Endothelial cell of umbilical vein (primary cell): ENCODE data around the gene ST6GALNAC4. TPM values are rescaled to one million over a fixed set of nuclear protein-coding genes. Genes with fewer than 3 reads are reported as not detected.

Experiments used
- BruUV-seq: library from RNA; stranded (reverse); fragments of 400-500 nt; replicated peaks from 2 replicates; lab custom pipeline; 2021; lab: Mats Ljungman, UMichigan
- CTCF ChIA-PET: fragments of 300-600, 350-600 bp; sonication (Branson Sonifier 250); formaldehyde crosslinking; loops from one replicate; lab custom pipeline; 2021; ENCODE audit warnings: antibody characterized with exemption, inconsistent platforms; lab: Charles Lee
- POLR2A ChIA-PET: fragments of 300-600, 350-600 bp; sonication (Branson Sonifier 250); formaldehyde crosslinking; loops from one replicate; lab custom pipeline; 2021; ENCODE audit warnings: antibody characterized with exemption, inconsistent platforms; lab: Charles Lee
- DNase-seq: peaks from one replicate; pipeline ENCODE4 v3.0.0-alpha.2; 2011; ENCODE audit warnings: low read depth, low spot score
- FAIRE-seq: peaks from 2 replicates; lab custom pipeline; 2011; peaks lifted over from hg19 to GRCh38; lab: Jason Lieb, UNC
- H2AFZ ChIP-seq: 2 replicates; pipeline ENCODE4 v1.6.0; 2012; ENCODE audit warnings: low read depth, low read length, control low read depth, inconsistent platforms
- H3K27ac ChIP-seq: 2 replicates; pipeline ENCODE4 v1.5.1; 2011; ENCODE audit warnings: low read depth, mild to moderate bottlenecking, control low read depth, low read length, moderate library complexity; ENCODE audit not compliant: insufficient read depth
- H3K27me3 ChIP-seq, 2 experiments: 2 replicates each; pipeline versions ENCODE4 v1.6.0 to v1.6.1; 2011; ENCODE audit warnings: low read length in 2 of 2, mixed read lengths in 1 of 2; ENCODE audit not compliant: control insufficient read depth in 2 of 2, insufficient read depth in 2 of 2
- H3K36me3 ChIP-seq, 2 experiments: 2 replicates in 1 of 2; 3 replicates in 1 of 2; pipeline ENCODE4 v1.5.1; 2011; ENCODE audit warnings: low read length in 2 of 2, mild to moderate bottlenecking in 1 of 2, moderate library complexity in 1 of 2; ENCODE audit not compliant: control insufficient read depth in 2 of 2, insufficient read depth in 2 of 2; ENCODE audit errors: extremely low read depth in 1 of 2
- H3K4me1 ChIP-seq: 3 replicates; pipeline ENCODE4 v1.5.1; 2011; ENCODE audit warnings: mild to moderate bottlenecking, low read length; ENCODE audit not compliant: control insufficient read depth, insufficient read depth; ENCODE audit errors: extremely low read depth
- H3K4me2 ChIP-seq: 2 replicates; pipeline ENCODE4 v1.6.1; 2011; ENCODE audit warnings: low read length, control low read depth, mixed read lengths; ENCODE audit not compliant: insufficient read depth
- H3K4me3 ChIP-seq, 3 experiments: fragments of 200-600 bp in 1 of 3; sonication (generic), shearing (Covaris generic) in 1 of 3; replicated peaks in 1 of 3; 2 replicates each; pipeline ENCODE4 v1.5.1; 2011 to 2016; ENCODE audit warnings: control low read depth in 3 of 3, low read length in 3 of 3, mild to moderate bottlenecking in 2 of 3, inconsistent platforms in 1 of 3, low read depth in 1 of 3, moderate library complexity in 1 of 3; ENCODE audit not compliant: insufficient read depth in 1 of 3
- H3K79me2 ChIP-seq: 2 replicates; pipeline ENCODE4 v1.6.0; 2012; ENCODE audit warnings: low read length, inconsistent platforms; ENCODE audit not compliant: control insufficient read depth, insufficient read depth
- H3K9ac ChIP-seq: replicated peaks from 2 replicates; pipeline ENCODE3; 2011; ENCODE audit warnings: low read length, control low read depth; ENCODE audit not compliant: insufficient read depth; ENCODE audit errors: extremely low read depth
- H3K9me1 ChIP-seq: replicated peaks from 3 replicates; pipeline ENCODE4 v1.6.0; 2011; ENCODE audit warnings: mild to moderate bottlenecking, low read length; ENCODE audit not compliant: control insufficient read depth, insufficient read depth; ENCODE audit errors: extremely low read depth
- H3K9me3 ChIP-seq: replicated peaks from 2 replicates; pipeline ENCODE4 v1.5.1; 2012; ENCODE audit warnings: low read length, inconsistent platforms; ENCODE audit not compliant: control insufficient read depth, insufficient read depth
- H4K20me1 ChIP-seq: replicated peaks from 2 replicates; pipeline ENCODE3; 2011; ENCODE audit warnings: mild to moderate bottlenecking, low read length; ENCODE audit not compliant: control insufficient read depth, insufficient read depth; ENCODE audit errors: extremely low read depth
- MYC ChIP-seq: IDR thresholded peaks from one replicate; pipeline ENCODE4 v1.6.1; 2011; ENCODE audit warnings: mild to moderate bottlenecking, low read depth, low read length
- POLR2AphosphoS5 ChIP-seq: IDR thresholded peaks from 2 replicates; pipeline ENCODE4 v1.6.1; 2012; ENCODE audit warnings: low read depth, mild to moderate bottlenecking, control low read depth, low read length, moderate library complexity; ENCODE audit not compliant: insufficient read depth
- dilution Hi-C: fragments of 300-500 bp; cut with MboI; formaldehyde crosslinking; loops from one replicate; pipeline ENCODE4 v1.15.0; 2019; ENCODE audit warnings: low sequenced_read_pairs; ENCODE audit not compliant: extremely low pct_ligation_motif_present
- intact Hi-C: fragments of 100-400 bp; cut with micrococcal nuclease; formaldehyde crosslinking; loops from one replicate; pipeline ENCODE4 v1.10.0; 2022
- polyA plus RNA-seq, 4 experiments: library from polyadenylated mRNA; depleted of rRNA in 3 of 4; stranded (reverse) in 3 of 4; unstranded in 1 of 4; fragments of >200 nt; gene quantifications; 2 replicates each; pipeline versions ENCODE4 v1.2.1 to v1.2.3, GENCODE V29; 2011 to 2012; ENCODE audit warnings: missing spikeins in 1 of 4
- total RNA-seq: library from RNA; stranded (reverse); gene quantifications from 2 replicates; pipeline ENCODE4 v1.2.3, GENCODE V29; 2021
- TF ChIP-seq, protein P1 (sequence below), 2 donors: IDR thresholded peaks; 1 replicate in 1 of 2; 2 replicates in 1 of 2; pipeline ENCODE4 v1.5.1; 2011; ENCODE audit warnings: low read length in 2 of 2, mild to moderate bottlenecking in 2 of 2, moderate library complexity in 2 of 2, control low read depth in 1 of 2, inconsistent platforms in 1 of 2, low read depth in 1 of 2; ENCODE audit not compliant: insufficient read depth in 1 of 2; ENCODE audit errors: extremely low read depth in 1 of 2

Gene ST6GALNAC4
- total and polyA plus RNA-seq, 2 donors (not counting 3 experiments of a cell fraction or from before 2014, with no cell fraction given) = 45.9 to 85.3 TPM

DNA sequence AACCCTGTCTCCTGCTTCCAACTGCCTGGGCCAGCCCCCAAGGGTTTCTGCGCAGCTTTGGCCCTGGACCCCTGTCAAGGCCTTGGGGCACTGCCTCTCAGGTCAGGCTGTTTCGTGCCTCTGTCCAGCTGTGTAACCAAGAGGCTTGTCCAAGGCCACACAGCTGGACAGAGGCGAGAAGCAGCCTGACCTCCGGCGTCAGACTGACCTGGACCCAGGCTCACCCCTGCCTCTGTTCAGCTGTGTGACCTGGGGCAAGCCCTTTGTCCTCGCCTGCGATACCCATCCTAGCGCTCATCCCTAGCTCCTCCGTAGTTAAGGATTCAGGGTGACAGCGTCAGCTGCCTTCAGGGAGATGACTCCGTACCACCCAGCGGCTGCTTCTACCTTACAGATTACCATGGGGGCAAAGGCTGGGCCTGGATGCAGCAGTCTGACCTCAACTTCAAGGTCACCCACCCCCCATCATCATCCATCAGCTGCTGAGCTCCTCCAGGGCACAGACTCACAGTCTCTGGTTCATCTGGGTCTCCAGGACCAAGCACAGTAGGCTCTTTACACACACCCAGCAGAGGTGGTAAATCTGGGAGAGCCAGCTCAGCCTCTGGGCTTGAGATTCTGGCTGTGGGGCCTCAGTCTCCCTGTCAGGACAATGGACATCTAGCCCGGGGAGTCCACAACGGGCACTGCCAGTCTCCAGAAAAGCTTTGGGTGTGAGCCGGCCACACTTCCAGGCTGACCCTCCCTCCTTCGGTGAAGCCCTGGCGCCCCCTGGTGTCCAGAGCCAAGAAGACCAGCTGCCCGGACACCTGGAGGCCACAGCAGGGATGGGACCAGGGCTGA is 47.3 kb downstream of the ST6GALNAC4 start:
- CTCF ChIA-PET = interaction anchor here (0.6 to 4.5 kb wide), 53 partner anchors 8 to 280 kb away, joined by 3 to 101 read pairs (median 6); partner anchors contain the start of genes CDK9, ENG, FPGS and PTRH1
- H3K4me2 ChIP-seq = no peak overlapping the region
- peak; percentile 78 for DNase-seq
- TF ChIP-seq, protein P1, sequence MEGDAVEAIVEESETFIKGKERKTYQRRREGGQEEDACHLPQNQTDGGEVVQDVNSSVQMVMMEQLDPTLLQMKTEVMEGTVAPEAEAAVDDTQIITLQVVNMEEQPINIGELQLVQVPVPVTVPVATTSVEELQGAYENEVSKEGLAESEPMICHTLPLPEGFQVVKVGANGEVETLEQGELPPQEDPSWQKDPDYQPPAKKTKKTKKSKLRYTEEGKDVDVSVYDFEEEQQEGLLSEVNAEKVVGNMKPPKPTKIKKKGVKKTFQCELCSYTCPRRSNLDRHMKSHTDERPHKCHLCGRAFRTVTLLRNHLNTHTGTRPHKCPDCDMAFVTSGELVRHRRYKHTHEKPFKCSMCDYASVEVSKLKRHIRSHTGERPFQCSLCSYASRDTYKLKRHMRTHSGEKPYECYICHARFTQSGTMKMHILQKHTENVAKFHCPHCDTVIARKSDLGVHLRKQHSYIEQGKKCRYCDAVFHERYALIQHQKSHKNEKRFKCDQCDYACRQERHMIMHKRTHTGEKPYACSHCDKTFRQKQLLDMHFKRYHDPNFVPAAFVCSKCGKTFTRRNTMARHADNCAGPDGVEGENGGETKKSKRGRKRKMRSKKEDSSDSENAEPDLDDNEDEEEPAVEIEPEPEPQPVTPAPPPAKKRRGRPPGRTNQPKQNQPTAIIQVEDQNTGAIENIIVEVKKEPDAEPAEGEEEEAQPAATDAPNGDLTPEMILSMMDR (IDR thresholded peaks at IDR 0.05; ENCODE audit: extremely low read depth in 1 of 2, insufficient read depth in 1 of 2, low read depth in 1 of 2, low read length in 2 of 2) = peak; percentile 91 to 95
- TF ChIP-seq MYC (no peak), POLR2AphosphoS5 (peak; percentile 43)
- no peaks in the 10 kb centered on the region for H3K9me3 ChIP-seq
- H3K9ac ChIP-seq = no peak overlapping the region
- no peak overlapping the region for H3K27ac ChIP-seq
- peaks cover 0 to 20% of the 10 kb centered on the region in 2 experiments for H3K36me3 ChIP-seq
- POLR2A ChIA-PET = interaction anchor here (0.5 to 1.1 kb wide), 5 partner anchors 36 to 129 kb away, joined by 3 to 7 read pairs (median 4); no protein-coding TSS in a partner anchor
- peaks cover 17% of the 10 kb centered on the region for H3K4me1 ChIP-seq
- H3K27me3 ChIP-seq = no peaks in the 10 kb centered on the region
- H3K4me3 ChIP-seq = no peak overlapping the region
- no peaks in the 10 kb centered on the region for H4K20me1 ChIP-seq
- intact Hi-C loops = loop anchor here (1.0 to 5.0 kb wide), 6 partner anchors 41 to 277 kb away; partner anchors contain the start of gene TOR2A
- no peaks in the 10 kb centered on the region for H3K9me1 ChIP-seq
- no TSS peak for BruUV-seq
- FAIRE-seq = peak; percentile 92
- no peak overlapping the region for H2AFZ ChIP-seq
- dilution Hi-C loops = no loop called here
- no peaks in the 10 kb centered on the region for H3K79me2 ChIP-seq
